Fibroblast of lung (primary cell): ENCODE measurements around the gene UQCRFS1.

Source experiments
- EZH2 ChIP-seq: IDR thresholded peaks from 2 replicates; pipeline ENCODE4 v1.5.1; 2012; ENCODE audit warnings: low read length, control low read depth, mild to moderate bottlenecking; ENCODE audit errors: missing control alignments
- TF ChIP-seq, protein P1 (sequence below), 2 donors: IDR thresholded peaks in 1 of 2; conservative IDR thresholded peaks in 1 of 2; 1 replicate in 1 of 2; 2 replicates in 1 of 2; pipeline ENCODE4 v1.5.1; 2011 to 2012; ENCODE audit warnings: low read length in 2 of 2, control low read depth in 1 of 2, inconsistent platforms in 1 of 2, low read depth in 1 of 2, mild to moderate bottlenecking in 1 of 2

DNA sequence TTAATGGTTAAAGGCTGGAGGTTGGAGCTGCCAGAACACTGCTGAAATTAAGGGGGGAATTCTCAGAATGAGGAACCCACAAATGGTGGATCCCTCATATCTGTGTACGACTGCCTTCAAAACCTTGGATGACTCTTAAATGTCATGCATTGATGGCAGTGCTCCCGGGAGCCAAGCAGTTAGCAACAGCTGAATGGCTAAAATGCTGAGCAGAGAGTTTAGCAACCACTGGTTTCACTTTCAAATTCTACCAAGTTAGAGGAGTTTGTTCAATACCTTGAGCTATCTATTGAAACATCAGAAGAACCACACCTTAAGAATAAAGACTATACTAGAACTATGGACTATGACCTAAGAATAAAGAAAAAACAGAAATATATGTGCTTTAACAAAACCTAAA lies 41.4 kb downstream of the UQCRFS1 start:
- TF ChIP-seq, protein P1, sequence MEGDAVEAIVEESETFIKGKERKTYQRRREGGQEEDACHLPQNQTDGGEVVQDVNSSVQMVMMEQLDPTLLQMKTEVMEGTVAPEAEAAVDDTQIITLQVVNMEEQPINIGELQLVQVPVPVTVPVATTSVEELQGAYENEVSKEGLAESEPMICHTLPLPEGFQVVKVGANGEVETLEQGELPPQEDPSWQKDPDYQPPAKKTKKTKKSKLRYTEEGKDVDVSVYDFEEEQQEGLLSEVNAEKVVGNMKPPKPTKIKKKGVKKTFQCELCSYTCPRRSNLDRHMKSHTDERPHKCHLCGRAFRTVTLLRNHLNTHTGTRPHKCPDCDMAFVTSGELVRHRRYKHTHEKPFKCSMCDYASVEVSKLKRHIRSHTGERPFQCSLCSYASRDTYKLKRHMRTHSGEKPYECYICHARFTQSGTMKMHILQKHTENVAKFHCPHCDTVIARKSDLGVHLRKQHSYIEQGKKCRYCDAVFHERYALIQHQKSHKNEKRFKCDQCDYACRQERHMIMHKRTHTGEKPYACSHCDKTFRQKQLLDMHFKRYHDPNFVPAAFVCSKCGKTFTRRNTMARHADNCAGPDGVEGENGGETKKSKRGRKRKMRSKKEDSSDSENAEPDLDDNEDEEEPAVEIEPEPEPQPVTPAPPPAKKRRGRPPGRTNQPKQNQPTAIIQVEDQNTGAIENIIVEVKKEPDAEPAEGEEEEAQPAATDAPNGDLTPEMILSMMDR (conservative IDR thresholded peaks at IDR 0.05 in 1 of 2, IDR thresholded peaks at IDR 0.05 in 1 of 2; ENCODE audit: low read depth in 1 of 2, low read length in 2 of 2), result no peak
- no peak for TF ChIP-seq EZH2
